HEK293T (cell line): Measurements from ENCODE around the gene HS1BP3.

Source experiments
- CTCF ChIA-PET: fragments of 350-600 bp; formaldehyde crosslinking; extraction: SDS; loops from one replicate; lab custom pipeline; 2021; ENCODE audit warnings: antibody characterized with exemption, inconsistent platforms; lab: Yijun Ruan, JAX
- POLR2A ChIA-PET: fragments of 350-600 bp; formaldehyde crosslinking; extraction: SDS; loops from one replicate; lab custom pipeline; 2020; ENCODE audit warnings: antibody characterized with exemption, inconsistent platforms; lab: Yijun Ruan, JAX
- DNase-seq: peaks from one replicate; pipeline ENCODE4 v3.0.0; 2012; ENCODE audit warnings: mixed read lengths; ENCODE audit errors: extremely low spot score
- ARNT ChIP-seq: fragments of 450-650 bp; IDR thresholded peaks from 2 replicates; pipeline ENCODE4 v1.6.1; 2017; ENCODE audit warnings: mild to moderate bottlenecking
- BHLHE40 ChIP-seq: fragments of 450-650 bp; IDR thresholded peaks from 2 replicates; pipeline ENCODE4 v1.6.1; 2016; ENCODE audit warnings: mild to moderate bottlenecking, moderate library complexity, borderline replicate concordance
- CTBP1 ChIP-seq: fragments of 450-650 bp; IDR thresholded peaks from 2 replicates; pipeline ENCODE4 v1.6.1; 2016; ENCODE audit warnings: borderline replicate concordance
- ELF4 ChIP-seq: fragments of 450-650 bp; IDR thresholded peaks from 2 replicates; pipeline ENCODE4 v1.6.1; 2017; ENCODE audit warnings: antibody characterized with exemption
- FOXA1 ChIP-seq: fragments of 450-650 bp; IDR thresholded peaks from 2 replicates; pipeline ENCODE4 v1.6.1; 2016; ENCODE audit warnings: mild to moderate bottlenecking
- FOXK2 ChIP-seq: fragments of 450-650 bp; IDR thresholded peaks from 2 replicates; pipeline ENCODE4 v1.6.1; 2016; ENCODE audit warnings: mild to moderate bottlenecking
- FOXM1 ChIP-seq: fragments of 450-650 bp; IDR thresholded peaks from 2 replicates; pipeline ENCODE4 v1.6.1; 2017; ENCODE audit warnings: mild to moderate bottlenecking, borderline replicate concordance
- HDGF ChIP-seq: fragments of 450-650 bp; IDR thresholded peaks from 2 replicates; pipeline ENCODE4 v1.6.1; 2017; ENCODE audit warnings: antibody characterized with exemption, borderline replicate concordance
- L3MBTL2 ChIP-seq: fragments of 450-650 bp; conservative IDR thresholded peaks from 2 replicates; pipeline ENCODE4 v1.6.1; 2016; ENCODE audit warnings: mild to moderate bottlenecking
- LEF1 ChIP-seq: fragments of 450-650 bp; IDR thresholded peaks from 2 replicates; pipeline ENCODE4 v1.6.1; 2017; ENCODE audit warnings: mild to moderate bottlenecking, borderline replicate concordance
- NFRKB ChIP-seq: fragments of 450-650 bp; IDR thresholded peaks from 2 replicates; pipeline ENCODE4 v1.6.1; 2016; ENCODE audit warnings: mild to moderate bottlenecking, moderate library complexity
- PKNOX1 ChIP-seq: fragments of 450-650 bp; IDR thresholded peaks from 2 replicates; pipeline ENCODE4 v1.6.1; 2016
- SP1 ChIP-seq: fragments of 450-650 bp; IDR thresholded peaks from 2 replicates; pipeline ENCODE4 v1.6.1; 2017
- SUZ12 ChIP-seq: fragments of 450-650 bp; IDR thresholded peaks from 2 replicates; pipeline ENCODE4 v1.6.1; 2016; ENCODE audit warnings: mild to moderate bottlenecking
- TARDBP ChIP-seq: fragments of 450-650 bp; IDR thresholded peaks from 2 replicates; pipeline ENCODE4 v1.6.1; 2016
- ZNF384 ChIP-seq: fragments of 450-650 bp; IDR thresholded peaks from 2 replicates; pipeline ENCODE4 v1.6.1; 2016

The HS1BP3 gene

GRCh38 chr2:20635675-20636584, 15.0 kb downstream of the HS1BP3 start:
- DNase-seq = peak; percentile 89
- CTCF ChIA-PET = interaction anchor here (0.6 to 2.4 kb wide), 11 partner anchors 8 to 225 kb away, joined by 3 to 24 read pairs (median 5); no protein-coding TSS in a partner anchor
- no peak for TF ChIP-seq CTBP1
- POLR2A ChIA-PET = interaction anchor here (1.0 to 8.0 kb wide), 4 partner anchors 15 to 197 kb away, joined by 3 to 81 read pairs (median 4); partner anchors contain the start of genes HS1BP3 and RHOB

GRCh38 chr2:20635113-20635510, 15.8 kb downstream of the HS1BP3 start:
- CTCF ChIA-PET = interaction anchor here (0.9 to 2.4 kb wide), 9 partner anchors 9 to 224 kb away, joined by 3 to 24 read pairs (median 5); partner anchors contain the start of gene RHOB
- POLR2A ChIA-PET = interaction anchor here (1.0 to 8.0 kb wide), 5 partner anchors 16 to 196 kb away, joined by 3 to 81 read pairs (median 6); partner anchors contain the start of genes HS1BP3 and RHOB
- DNase-seq = no peak
- TF ChIP-seq SUZ12 (no peak), LEF1 (no peak), CTBP1 (no peak), ARNT (no peak), TARDBP (no peak), FOXM1 (no peak), ELF4 (no peak), NFRKB (no peak), ZNF384 (no peak), PKNOX1 (no peak), L3MBTL2 (no peak), SP1 (no peak), FOXA1 (no peak), FOXK2 (no peak), BHLHE40 (no peak), HDGF (no peak)

- ChIA-PET POLR2A (interaction anchor here (1.0 to 8.0 kb wide), 5 partner anchors 17 to 196 kb away, joined by 3 to 81 read pairs (median 6); partner anchors contain the start of genes HS1BP3 and RHOB), CTCF (interaction anchor here (0.8 to 2.4 kb wide), 9 partner anchors 9 to 223 kb away, joined by 3 to 24 read pairs (median 5); partner anchors contain the start of gene RHOB)
- DNase-seq = no peak
- no peak for TF ChIP-seq ELF4
- TF ChIP-seq CTBP1 = no peak
- TF ChIP-seq L3MBTL2 = no peak
- no peak for TF ChIP-seq SUZ12
- no peak for TF ChIP-seq FOXK2
- no peak for TF ChIP-seq HDGF
- no peak for TF ChIP-seq LEF1
- no peak for TF ChIP-seq PKNOX1
- no peak for TF ChIP-seq NFRKB
- no peak for TF ChIP-seq ARNT
- no peak for TF ChIP-seq ZNF384
- TF ChIP-seq FOXA1 = no peak
Measured at GRCh38 chr2:20634507-20635112, 16.3 kb downstream of the HS1BP3 start.

GRCh38 chr2:20633794-20634506, 16.9 kb downstream of the HS1BP3 start:
- no peak for DNase-seq
- ChIA-PET CTCF (interaction anchor here (0.8 to 2.4 kb wide), 8 partner anchors 8 to 195 kb away, joined by 3 to 24 read pairs (median 5); partner anchors contain the start of gene RHOB), POLR2A (interaction anchor here (1.5 to 8.0 kb wide), 3 partner anchors 184 to 189 kb away, joined by 6 to 81 read pairs (median 10); partner anchors contain the start of gene RHOB)
- TF ChIP-seq CTBP1 (no peak), HDGF (no peak), ZNF384 (no peak), FOXA1 (no peak), PKNOX1 (no peak), LEF1 (no peak)

- ChIA-PET CTCF (interaction anchor here (1.0 kb wide), 1 partner anchor 123 kb away, joined by 3 read pairs; no protein-coding TSS in a partner anchor), POLR2A (interaction anchor here (1.3 to 8.0 kb wide), 3 partner anchors 183 to 186 kb away, joined by 4 to 81 read pairs (median 10); partner anchors contain the start of gene RHOB)
- no peak for DNase-seq
- TF ChIP-seq FOXK2 (no peak), BHLHE40 (no peak), SUZ12 (no peak), SP1 (no peak), PKNOX1 (no peak), ELF4 (no peak), L3MBTL2 (no peak), ARNT (no peak), FOXM1 (no peak), NFRKB (no peak), FOXA1 (no peak), LEF1 (no peak), ZNF384 (no peak), HDGF (no peak), TARDBP (no peak), CTBP1 (no peak)
Measured at GRCh38 chr2:20633001-20633400, 17.9 kb downstream of the HS1BP3 start.
